Liver (tissue), 9 donors: ENCODE results near the gene NTM. TPM values are rescaled to one million over a fixed set of nuclear protein-coding genes. Genes with fewer than 3 reads are reported as not detected.
"Not testable (repeated sequence)": the region's sequence is repeated elsewhere in the genome, so short reads cannot be mapped to it uniquely, and the experiment has no call there.

Experiments used
- DNase-seq: peaks from one replicate; pipeline ENCODE4 v3.0.0-alpha.2; 2017; ENCODE audit warnings: low spot score
- H3K27ac ChIP-seq, 2 donors: one replicate each; pipeline ENCODE4 v1.7.0; 2013; ENCODE audit warnings: inconsistent platforms in 2 of 2, low read length in 2 of 2, control low read depth in 1 of 2, low read depth in 1 of 2, mild to moderate bottlenecking in 1 of 2
- H3K27me3 ChIP-seq, 4 donors: one replicate each; pipeline versions ENCODE4 v1.6.1 to v1.7.0; 2013; ENCODE audit warnings: low read length in 3 of 4, inconsistent platforms in 1 of 4, mild to moderate bottlenecking in 1 of 4, moderate library complexity in 1 of 4; ENCODE audit not compliant: control insufficient read depth in 4 of 4, insufficient read depth in 4 of 4
- H3K36me3 ChIP-seq, 4 donors: one replicate each; pipeline versions ENCODE4 v1.6.1 to v1.7.0; 2013; ENCODE audit warnings: low read length in 3 of 4, mild to moderate bottlenecking in 3 of 4, low read depth in 1 of 4, moderate library complexity in 1 of 4; ENCODE audit not compliant: control insufficient read depth in 4 of 4, insufficient read depth in 3 of 4
- H3K4me1 ChIP-seq, 4 donors: one replicate each; pipeline versions ENCODE4 v1.6.1 to v1.7.0; 2013; ENCODE audit warnings: low read length in 3 of 4, mild to moderate bottlenecking in 3 of 4, moderate library complexity in 1 of 4; ENCODE audit not compliant: control insufficient read depth in 4 of 4, insufficient read depth in 4 of 4
- H3K4me3 ChIP-seq, 3 donors: one replicate each; pipeline versions ENCODE4 v1.6.1 to v1.7.0; 2013; ENCODE audit warnings: low read length in 3 of 3, control low read depth in 1 of 3, low read depth in 1 of 3, mild to moderate bottlenecking in 1 of 3
- H3K9ac ChIP-seq, 2 donors: one replicate each; pipeline ENCODE4 v1.7.0; 2013; ENCODE audit warnings: low read length in 2 of 2, mild to moderate bottlenecking in 2 of 2, moderate library complexity in 2 of 2, control low read depth in 1 of 2, low read depth in 1 of 2
- H3K9me3 ChIP-seq, 4 donors: one replicate each; pipeline versions ENCODE4 v1.6.1 to v1.7.0; 2013; ENCODE audit warnings: low read length in 3 of 4; ENCODE audit not compliant: control insufficient read depth in 4 of 4
- ATF3 ChIP-seq: IDR thresholded peaks from 2 replicates; pipeline ENCODE4 v1.6.1; 2016; ENCODE audit warnings: antibody characterized with exemption
- CTCF ChIP-seq: fragments of 150-350 bp; IDR thresholded peaks from 2 replicates; pipeline ENCODE4 v1.5.1; 2017; ENCODE audit warnings: improper control_type of control experiment, low read depth, low read length; ENCODE audit not compliant: missing input control
- EGR1 ChIP-seq, 2 donors: IDR thresholded peaks; 2 replicates each; pipeline ENCODE4 v1.6.1; 2016 to 2018; ENCODE audit warnings: antibody characterized with exemption in 2 of 2, low read depth in 2 of 2
- FOXA1 ChIP-seq: IDR thresholded peaks from 2 replicates; pipeline ENCODE4 v1.6.1; 2016; ENCODE audit warnings: antibody characterized with exemption
- FOXA2 ChIP-seq: IDR thresholded peaks from 2 replicates; pipeline ENCODE4 v1.6.1; 2016; ENCODE audit warnings: antibody characterized with exemption
- GABPA ChIP-seq, 2 donors: IDR thresholded peaks in 1 of 2; conservative IDR thresholded peaks in 1 of 2; 2 replicates each; pipeline ENCODE4 v1.6.1; 2016; ENCODE audit warnings: antibody characterized with exemption in 2 of 2, mild to moderate bottlenecking in 1 of 2, moderate library complexity in 1 of 2
- HNF4A ChIP-seq, 2 donors: conservative IDR thresholded peaks; 2 replicates each; pipeline ENCODE4 v1.6.1; 2016; ENCODE audit warnings: antibody characterized with exemption in 2 of 2, mild to moderate bottlenecking in 2 of 2
- HNF4G ChIP-seq: IDR thresholded peaks from 2 replicates; pipeline ENCODE4 v1.6.1; 2016; ENCODE audit warnings: antibody characterized with exemption
- JUND ChIP-seq, 2 donors: IDR thresholded peaks; 2 replicates each; pipeline ENCODE4 v1.6.1; 2016; ENCODE audit warnings: antibody characterized with exemption in 2 of 2
- MAX ChIP-seq: IDR thresholded peaks from 2 replicates; pipeline ENCODE4 v1.6.1; 2016; ENCODE audit warnings: antibody characterized with exemption
- RAD21 ChIP-seq, 2 donors: IDR thresholded peaks; 2 replicates each; pipeline ENCODE4 v1.6.1; 2016; ENCODE audit warnings: antibody characterized with exemption in 2 of 2, mild to moderate bottlenecking in 2 of 2
- REST ChIP-seq: IDR thresholded peaks from 2 replicates; pipeline ENCODE4 v1.6.1; 2016; ENCODE audit warnings: antibody characterized with exemption, mild to moderate bottlenecking
- RXRA ChIP-seq, 2 donors: IDR thresholded peaks; 2 replicates each; pipeline ENCODE4 v1.6.1; 2017 to 2018; ENCODE audit warnings: antibody characterized with exemption in 2 of 2, mild to moderate bottlenecking in 1 of 2
- SP1 ChIP-seq: IDR thresholded peaks from 2 replicates; pipeline ENCODE4 v1.6.1; 2018; ENCODE audit warnings: antibody characterized with exemption, mild to moderate bottlenecking
- TAF1 ChIP-seq: conservative IDR thresholded peaks from 2 replicates; pipeline ENCODE4 v1.6.1; 2016; ENCODE audit warnings: antibody characterized with exemption, mild to moderate bottlenecking
- YY1 ChIP-seq: IDR thresholded peaks from 2 replicates; pipeline ENCODE4 v1.6.1; 2016; ENCODE audit warnings: antibody characterized with exemption, mild to moderate bottlenecking
- WGBS: extraction: QIAGEN DNeasy Blood & Tissue Kit; methylation state at CpG from one replicate; pipeline ENCODE4 v1.1.7; 2013; 5-methylcytosine and 5-hydroxymethylcytosine counted together
- polyA plus RNA-seq, 2 donors: library from polyadenylated mRNA; stranded (reverse) in 1 of 2; unstranded in 1 of 2; fragments of 200-250 nt in 1 of 2; fragments of >200 nt in 1 of 2; fragmentation: Nextera tagmentation in 1 of 2; extraction: Ambion mirVana in 1 of 2; gene quantifications; one replicate each; pipeline versions ENCODE4 v1.2.1 to v1.2.3, GENCODE V29; 2013 to 2015
- total RNA-seq, 2 donors: library from RNA; depleted of rRNA; stranded (reverse); fragments of >200 nt; gene quantifications; one replicate each; pipeline ENCODE4 v1.2.3, GENCODE V29; 2014
- donor health status: healthy.
- donor health status: healthy.
- donor health status: healthy.
- donor health status: healthy.
- donor health status: healthy.

NTM gene
- total and polyA plus RNA-seq, 4 donors, result 0.08 to 1.1 (median 0.08) TPM; not detected in 1

- TF ChIP-seq CTCF, result no peak
- TF ChIP-seq EGR1 (IDR thresholded peaks at IDR 0.05; ENCODE audit: low read depth in 2 of 2), result no peak
- TF ChIP-seq RXRA (IDR thresholded peaks at IDR 0.05), result no peak
- no peak for TF ChIP-seq TAF1
- no peak for TF ChIP-seq FOXA1
Measured at GRCh38 chr11:132068556-132068955, 698.1 kb downstream of the NTM start (continued).

GRCh38 chr11:132069593-132069992 is 699.2 kb downstream of the NTM start:
- not testable (repeated sequence) for H3K9ac ChIP-seq, H3K4me3 ChIP-seq, DNase-seq, H3K27me3 ChIP-seq, H3K36me3 ChIP-seq, H3K4me1 ChIP-seq, H3K27ac ChIP-seq, H3K9me3 ChIP-seq
- 82% methylated on average over 15 of the region's 15 CpGs for WGBS

GRCh38 chr11:132070907-132071306 is 700.5 kb downstream of the NTM start:
- not testable (repeated sequence) for H3K9ac ChIP-seq, H3K9me3 ChIP-seq, H3K36me3 ChIP-seq, DNase-seq, H3K27me3 ChIP-seq, H3K4me1 ChIP-seq, H3K27ac ChIP-seq, H3K4me3 ChIP-seq
- 83% methylated on average over 15 of the region's 17 CpGs for WGBS

- H3K27ac ChIP-seq, result no peak overlapping the region
Measured at GRCh38 chr11:132072044-132072857, 701.8 kb downstream of the NTM start.

More at GRCh38 chr11:132072044-132072857, 701.8 kb downstream of the NTM start:
- no peak for TF ChIP-seq FOXA2
- no peak for TF ChIP-seq HNF4A (conservative IDR thresholded peaks at IDR 0.05)
- TF ChIP-seq ATF3, result no peak
- no peak for TF ChIP-seq FOXA1
- TF ChIP-seq EGR1 (IDR thresholded peaks at IDR 0.05; ENCODE audit: low read depth in 2 of 2), result no peak
- no peak for TF ChIP-seq MAX
- no peak for TF ChIP-seq GABPA (IDR thresholded peaks at IDR 0.05 in 1 of 2, conservative IDR thresholded peaks at IDR 0.05 in 1 of 2)
- no peak for TF ChIP-seq SP1
- no peak for TF ChIP-seq JUND (IDR thresholded peaks at IDR 0.05)
- TF ChIP-seq RXRA (IDR thresholded peaks at IDR 0.05), result no peak
- no peak for TF ChIP-seq REST
- TF ChIP-seq HNF4G, result no peak
- TF ChIP-seq CTCF, result no peak
- no peak for TF ChIP-seq RAD21 (IDR thresholded peaks at IDR 0.05)
- TF ChIP-seq TAF1, result no peak
- no peak for TF ChIP-seq YY1
- Histone ChIP-seq H3K9ac (no peak overlapping the region), H3K4me3 (no peak overlapping the region), H3K9me3 (no peaks in the 10 kb centered on the region), H3K36me3 (no peaks in the 10 kb centered on the region), H3K4me1 (peaks cover 0 to 2% (median 0%) of the 10 kb centered on the region in 4 donors), H3K27me3 (no peaks in the 10 kb centered on the region)
- 46% methylated on average over 6 of the region's 6 CpGs for WGBS
- DNase-seq, result no peak
